Neural cell (in vitro differentiated cells): Measurements from ENCODE around the gene HYAL1. TPM values are rescaled to one million over a fixed set of nuclear protein-coding genes. Genes with fewer than 3 reads are reported as not detected.

Source experiments
- H2AFZ ChIP-seq: fragments of 200-600, 300-800 bp; sonication (generic), shearing (Covaris generic); 2 replicates; pipeline ENCODE4 v1.6.0; 2014; ENCODE audit warnings: low read depth, mild to moderate bottlenecking, antibody characterized with exemption, low read length, moderate library complexity
- H3F3A ChIP-seq: fragments of 200-600 bp; shearing (Covaris generic); 2 replicates; pipeline ENCODE4 v1.6.1; 2016; ENCODE audit warnings: mild to moderate bottlenecking, moderate library complexity, mixed read lengths, antibody characterized with exemption, low read length; ENCODE audit not compliant: insufficient read depth, poor library complexity, severe bottlenecking
- H3K27ac ChIP-seq: fragments of 200-600, 300-800 bp; sonication (generic), shearing (Covaris generic); 2 replicates; pipeline ENCODE4 v1.5.1; 2014; ENCODE audit warnings: mild to moderate bottlenecking, low read length, moderate library complexity
- H3K27me3 ChIP-seq: fragments of 300-800, 200-600 bp; sonication (generic), shearing (Covaris generic); 2 replicates; pipeline ENCODE4 v1.6.0; 2014; ENCODE audit warnings: mild to moderate bottlenecking, low read depth, low read length, moderate library complexity; ENCODE audit not compliant: insufficient read depth
- H3K36me3 ChIP-seq: fragments of 300-800, 200-600 bp; sonication (generic), shearing (Covaris generic); 2 replicates; pipeline ENCODE4 v1.5.1; 2014; ENCODE audit warnings: mild to moderate bottlenecking, antibody characterized with exemption, low read length, moderate library complexity; ENCODE audit not compliant: insufficient read depth
- H3K4me2 ChIP-seq: fragments of 300-800, 200-600 bp; sonication (generic), shearing (Covaris generic); 2 replicates; pipeline ENCODE4 v1.6.0; 2014; ENCODE audit warnings: mild to moderate bottlenecking, low read length
- H3K4me3 ChIP-seq: fragments of 300-800, 200-600 bp; sonication (generic), shearing (Covaris generic); 2 replicates; pipeline ENCODE4 v1.5.1; 2014; ENCODE audit warnings: mild to moderate bottlenecking, low read length, moderate library complexity
- H3K79me2 ChIP-seq: fragments of 200-600 bp; shearing (Covaris generic); replicated peaks from 2 replicates; pipeline ENCODE4 v1.6.0; 2014; ENCODE audit warnings: mild to moderate bottlenecking, low read length, moderate library complexity; ENCODE audit not compliant: insufficient read depth
- H3K9ac ChIP-seq: fragments of 300-800, 200-600 bp; sonication (generic), shearing (Covaris generic); 2 replicates; pipeline ENCODE4 v1.6.1; 2016; ENCODE audit warnings: mild to moderate bottlenecking, low read length, mixed read lengths
- H3K9me2 ChIP-seq: fragments of 200-600 bp; shearing (Covaris generic); 2 replicates; pipeline ENCODE4 v1.6.1; 2016; ENCODE audit warnings: mild to moderate bottlenecking, low read length, mixed read lengths; ENCODE audit not compliant: insufficient read depth
- H3K9me3 ChIP-seq: fragments of 200-600, 300-800 bp; sonication (generic), shearing (Covaris generic); 2 replicates; pipeline ENCODE4 v1.6.1; 2016; ENCODE audit warnings: mild to moderate bottlenecking, mixed run types, low read length, moderate library complexity, mixed read lengths
- H4K20me1 ChIP-seq: fragments of 200-600 bp; shearing (Covaris generic); 2 replicates; pipeline ENCODE4 v1.6.1; 2016; ENCODE audit warnings: mild to moderate bottlenecking, mixed run types; ENCODE audit not compliant: insufficient read depth
- CTCF ChIP-seq: fragments of 450-650 bp; IDR thresholded peaks from 2 replicates; pipeline ENCODE4 v1.5.1; 2014; ENCODE audit warnings: antibody characterized with exemption, mild to moderate bottlenecking, moderate library complexity; ENCODE audit not compliant: poor library complexity, severe bottlenecking
- EP300 ChIP-seq: fragments of 450-650 bp; conservative IDR thresholded peaks from 2 replicates; pipeline ENCODE4 v1.6.1; 2014; ENCODE audit warnings: antibody characterized with exemption, mild to moderate bottlenecking, moderate library complexity; ENCODE audit not compliant: poor library complexity, severe bottlenecking
- EZH2 ChIP-seq: fragments of 200-600, 300-800 bp; shearing (Covaris generic), sonication (generic); IDR thresholded peaks from 2 replicates; pipeline ENCODE4 v1.6.1; 2014; ENCODE audit warnings: antibody characterized with exemption, low read length, borderline replicate concordance, mild to moderate bottlenecking; ENCODE audit not compliant: insufficient read depth, poor library complexity, severe bottlenecking
- MXI1 ChIP-seq: fragments of 450-650 bp; conservative IDR thresholded peaks from 2 replicates; pipeline ENCODE4 v1.6.1; 2014; ENCODE audit warnings: antibody characterized with exemption, mild to moderate bottlenecking; ENCODE audit not compliant: poor library complexity, severe bottlenecking
- POLR2AphosphoS5 ChIP-seq: IDR thresholded peaks from 2 replicates; pipeline ENCODE4 v1.6.1; 2012
- RAD21 ChIP-seq: fragments of 450-650 bp; conservative IDR thresholded peaks from 2 replicates; pipeline ENCODE4 v1.6.1; 2014; ENCODE audit warnings: antibody characterized with exemption, mild to moderate bottlenecking, moderate library complexity
- SMC3 ChIP-seq: fragments of 450-650 bp; conservative IDR thresholded peaks from 2 replicates; pipeline ENCODE4 v1.6.1; 2014; ENCODE audit warnings: antibody characterized with exemption, mild to moderate bottlenecking, moderate library complexity; ENCODE audit not compliant: poor library complexity
- TAF1 ChIP-seq: IDR thresholded peaks from 2 replicates; pipeline ENCODE4 v1.6.1; 2012; ENCODE audit warnings: low read depth
- polyA plus RNA-seq: library from polyadenylated mRNA; depleted of rRNA; stranded (reverse); fragments of >200 nt; gene quantifications from 2 replicates; pipeline ENCODE4 v1.2.3, GENCODE V29; 2014
- TF ChIP-seq, protein P1 (sequence below): IDR thresholded peaks from 2 replicates; pipeline ENCODE4 v1.6.1; 2012; ENCODE audit warnings: borderline replicate concordance

The HYAL1 gene
- polyA plus RNA-seq, 1 donor from 2014 or later, result 2.2 TPM

GRCh38 chr3:50267280-50267913 lies 36.0 kb downstream of the HYAL1 start:
- Histone ChIP-seq H3K27me3 (no peaks in the 10 kb centered on the region), H3K27ac (no peak overlapping the region), H3F3A (no peaks in the 10 kb centered on the region), H3K79me2 (no peaks in the 10 kb centered on the region), H2AFZ (no peak overlapping the region), H3K4me3 (no peak overlapping the region), H3K9me3 (no peaks in the 10 kb centered on the region), H3K4me2 (no peak overlapping the region), H3K9ac (no peak overlapping the region), H3K36me3 (no peaks in the 10 kb centered on the region), H3K9me2 (no peaks in the 10 kb centered on the region), H4K20me1 (no peaks in the 10 kb centered on the region)
- no peak for TF ChIP-seq EZH2
- no peak for TF ChIP-seq MXI1
- no peak for TF ChIP-seq CTCF
- no peak for TF ChIP-seq EP300
- no peak for TF ChIP-seq SMC3
- TF ChIP-seq POLR2AphosphoS5, result no peak
- TF ChIP-seq, protein P1, sequence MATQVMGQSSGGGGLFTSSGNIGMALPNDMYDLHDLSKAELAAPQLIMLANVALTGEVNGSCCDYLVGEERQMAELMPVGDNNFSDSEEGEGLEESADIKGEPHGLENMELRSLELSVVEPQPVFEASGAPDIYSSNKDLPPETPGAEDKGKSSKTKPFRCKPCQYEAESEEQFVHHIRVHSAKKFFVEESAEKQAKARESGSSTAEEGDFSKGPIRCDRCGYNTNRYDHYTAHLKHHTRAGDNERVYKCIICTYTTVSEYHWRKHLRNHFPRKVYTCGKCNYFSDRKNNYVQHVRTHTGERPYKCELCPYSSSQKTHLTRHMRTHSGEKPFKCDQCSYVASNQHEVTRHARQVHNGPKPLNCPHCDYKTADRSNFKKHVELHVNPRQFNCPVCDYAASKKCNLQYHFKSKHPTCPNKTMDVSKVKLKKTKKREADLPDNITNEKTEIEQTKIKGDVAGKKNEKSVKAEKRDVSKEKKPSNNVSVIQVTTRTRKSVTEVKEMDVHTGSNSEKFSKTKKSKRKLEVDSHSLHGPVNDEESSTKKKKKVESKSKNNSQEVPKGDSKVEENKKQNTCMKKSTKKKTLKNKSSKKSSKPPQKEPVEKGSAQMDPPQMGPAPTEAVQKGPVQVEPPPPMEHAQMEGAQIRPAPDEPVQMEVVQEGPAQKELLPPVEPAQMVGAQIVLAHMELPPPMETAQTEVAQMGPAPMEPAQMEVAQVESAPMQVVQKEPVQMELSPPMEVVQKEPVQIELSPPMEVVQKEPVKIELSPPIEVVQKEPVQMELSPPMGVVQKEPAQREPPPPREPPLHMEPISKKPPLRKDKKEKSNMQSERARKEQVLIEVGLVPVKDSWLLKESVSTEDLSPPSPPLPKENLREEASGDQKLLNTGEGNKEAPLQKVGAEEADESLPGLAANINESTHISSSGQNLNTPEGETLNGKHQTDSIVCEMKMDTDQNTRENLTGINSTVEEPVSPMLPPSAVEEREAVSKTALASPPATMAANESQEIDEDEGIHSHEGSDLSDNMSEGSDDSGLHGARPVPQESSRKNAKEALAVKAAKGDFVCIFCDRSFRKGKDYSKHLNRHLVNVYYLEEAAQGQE, result no peak
- TF ChIP-seq TAF1, result no peak
- no peak for TF ChIP-seq RAD21

DNA sequence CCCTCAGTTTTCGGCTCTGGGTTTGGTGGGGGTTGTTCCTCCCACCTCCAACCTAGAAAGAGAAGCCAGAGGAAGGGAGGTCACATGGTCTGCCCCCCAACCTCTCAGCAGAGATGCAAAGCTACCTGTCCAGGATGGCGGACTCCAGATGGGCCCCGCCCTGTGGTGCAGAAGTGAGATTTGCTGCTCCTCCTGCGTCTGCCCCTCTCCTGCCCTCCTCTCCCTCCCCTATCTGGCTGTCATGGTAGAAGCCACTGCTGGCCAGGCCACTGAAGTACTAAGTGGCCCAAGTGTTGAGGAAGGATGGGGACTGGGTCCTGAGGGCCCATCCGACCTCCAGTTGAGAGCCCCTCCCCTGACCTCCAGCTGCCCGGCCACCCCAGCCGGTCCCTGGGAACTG lies 36.5 kb downstream of the HYAL1 start:
- Histone ChIP-seq H3K27me3 (no peaks in the 10 kb centered on the region), H3K4me3 (no peak overlapping the region), H3K9ac (no peak overlapping the region), H3K36me3 (no peaks in the 10 kb centered on the region), H4K20me1 (no peaks in the 10 kb centered on the region), H3K9me2 (no peaks in the 10 kb centered on the region), H2AFZ (no peak overlapping the region), H3K27ac (no peak overlapping the region), H3K9me3 (no peaks in the 10 kb centered on the region), H3K4me2 (no peak overlapping the region), H3K79me2 (no peaks in the 10 kb centered on the region), H3F3A (no peaks in the 10 kb centered on the region)
- no peak for TF ChIP-seq POLR2AphosphoS5
- no peak for TF ChIP-seq SMC3
- no peak for TF ChIP-seq EZH2
